HG02763 (cell line): ENCODE results near the gene OR52I2.
A peak's percentile ranks its signal among the peaks of the same experiment; 100 is the strongest.

Experiments used
- ATAC-seq: cut with Tn5 transposase; IDR thresholded peaks from one replicate; pipeline ENCODE4 v1.9.1; 2021; ENCODE audit warnings: mild to moderate bottlenecking, moderate library complexity; ENCODE audit not compliant: unreplicated experiment

Gene OR52I2

GRCh38 chr11:4607781-4608666, 26.5 kb downstream of the OR52I2 start, which contains the start of gene TRIM68:
TSS of gene TRIM68 (minus strand) at chr11:4608231. CDS start at chr11:4605504, 2,727 bp downstream.
- peak; percentile 100 for ATAC-seq

DNA sequence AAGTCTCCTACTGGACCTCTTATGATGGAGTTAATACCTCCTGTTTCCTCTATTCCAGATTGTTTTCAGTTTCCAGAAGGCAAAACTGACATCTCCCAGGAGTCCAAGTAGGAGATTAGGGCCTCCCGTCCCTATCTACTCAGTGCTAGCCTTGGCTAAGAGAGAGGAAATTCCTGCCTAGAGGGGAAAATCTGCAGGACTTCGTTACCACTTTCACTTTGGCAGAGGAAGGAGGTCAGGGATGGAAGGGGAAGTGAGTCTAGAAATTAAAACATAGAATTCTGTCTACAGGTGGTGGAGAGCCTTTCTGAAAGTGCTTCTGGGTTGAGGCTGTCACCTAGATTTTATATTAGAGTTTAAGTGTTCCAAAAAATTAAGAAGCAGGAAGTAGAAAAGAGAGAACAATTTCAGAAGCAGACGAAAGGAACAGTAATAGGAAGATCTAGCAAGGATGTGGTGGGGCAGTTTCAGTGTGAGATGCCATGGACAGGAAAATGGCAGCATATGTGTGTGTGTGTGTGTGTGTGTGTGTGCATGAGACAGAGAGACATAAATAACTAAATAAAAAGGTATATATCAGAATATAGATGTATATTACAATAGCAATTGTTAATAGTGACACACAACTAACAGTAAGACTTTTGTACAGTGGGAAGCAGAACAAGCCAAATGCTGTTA, 28.9 kb downstream of the OR52I2 start:
- ATAC-seq: no peak

DNA sequence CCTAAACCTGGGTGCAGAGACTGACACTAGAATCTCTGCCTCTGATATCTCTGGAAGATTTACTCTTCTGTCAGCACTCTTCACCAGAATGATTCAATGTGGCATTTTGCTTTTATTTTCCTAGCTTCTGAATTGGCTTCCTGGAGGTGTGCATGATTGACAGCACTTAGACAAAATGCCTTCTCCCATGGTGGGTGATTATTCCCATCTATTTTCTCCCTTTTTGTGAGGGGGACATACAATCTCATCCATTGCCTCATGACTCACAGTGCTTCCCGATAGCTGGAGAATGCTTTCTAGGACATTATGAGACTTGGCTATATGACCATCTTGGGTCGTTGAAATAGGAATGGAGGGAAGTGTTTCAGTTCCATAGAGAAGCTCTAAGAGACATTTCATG, 30.4 kb downstream of the OR52I2 start:
- ATAC-seq: no peak

GRCh38 chr11:4615856-4616444, 34.4 kb downstream of the OR52I2 start:
- no peak for ATAC-seq

- ATAC-seq: no peak
These were observed 38.0 kb downstream of the OR52I2 start for GRCh38 chr11:4619514-4619913.

GRCh38 chr11:4626207-4627099, 44.9 kb downstream of the OR52I2 start:
- ATAC-seq: no peak

DNA sequence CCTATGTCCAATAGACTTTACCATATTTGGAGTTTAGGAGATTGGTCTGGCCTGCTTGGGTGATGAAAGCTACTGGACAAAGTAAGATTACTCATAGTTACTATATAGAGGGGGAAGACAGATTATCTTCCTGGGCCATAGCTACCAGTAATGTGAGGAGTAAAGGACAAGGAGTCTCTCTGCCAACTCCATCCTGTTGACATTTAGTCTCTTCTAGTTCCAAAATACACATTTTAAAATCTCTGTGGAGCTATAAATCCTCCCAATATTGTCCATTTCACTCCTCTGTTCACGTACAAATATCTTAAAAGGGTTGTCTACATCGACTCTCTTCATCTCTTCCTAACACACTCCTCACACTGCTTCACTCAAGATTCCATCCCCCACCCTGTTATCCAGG, 54.6 kb downstream of the OR52I2 start:
- ATAC-seq: no peak

DNA sequence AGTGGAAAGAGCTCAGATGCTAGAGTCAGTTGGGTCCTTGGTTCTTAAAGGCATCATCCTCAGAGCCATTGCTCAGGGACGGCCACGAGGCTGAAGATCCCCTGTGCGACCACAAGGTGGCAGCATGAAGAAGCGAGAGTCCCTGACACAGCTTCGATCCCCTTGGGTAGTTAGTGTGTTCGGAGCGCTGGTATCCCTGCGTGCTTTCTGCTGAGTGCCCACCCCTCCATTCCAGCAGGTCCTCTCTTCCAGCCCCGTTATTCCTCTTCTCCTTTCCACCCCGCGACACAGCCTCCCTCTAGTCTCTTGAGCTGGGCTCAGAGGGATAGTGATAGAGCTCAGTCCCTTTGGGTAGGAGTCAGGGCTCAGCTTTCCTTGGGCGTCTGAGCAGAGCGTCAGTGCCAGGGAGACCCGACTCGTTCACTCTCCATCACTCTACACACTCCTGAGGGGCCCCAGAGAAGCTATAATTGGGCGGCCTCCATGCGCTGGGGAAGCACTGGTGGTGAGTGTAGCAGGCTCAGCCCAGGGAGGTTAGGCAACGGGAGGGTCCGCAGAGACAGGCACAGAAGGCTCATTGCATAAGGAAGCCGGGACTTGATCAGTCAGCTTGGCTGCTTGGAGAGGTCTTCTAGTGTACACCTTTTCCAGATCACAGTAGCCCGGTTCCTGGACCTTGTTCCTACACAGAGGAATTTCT, 55.6 kb downstream of the OR52I2 start, which contains the start of gene OR51D1:
OR51D1 (plus strand) TSS at position 516 of the 700 bp plus-strand sequence. CDS start 2,314 bp downstream, outside the sequence.
- ATAC-seq: peak; percentile 88

DNA sequence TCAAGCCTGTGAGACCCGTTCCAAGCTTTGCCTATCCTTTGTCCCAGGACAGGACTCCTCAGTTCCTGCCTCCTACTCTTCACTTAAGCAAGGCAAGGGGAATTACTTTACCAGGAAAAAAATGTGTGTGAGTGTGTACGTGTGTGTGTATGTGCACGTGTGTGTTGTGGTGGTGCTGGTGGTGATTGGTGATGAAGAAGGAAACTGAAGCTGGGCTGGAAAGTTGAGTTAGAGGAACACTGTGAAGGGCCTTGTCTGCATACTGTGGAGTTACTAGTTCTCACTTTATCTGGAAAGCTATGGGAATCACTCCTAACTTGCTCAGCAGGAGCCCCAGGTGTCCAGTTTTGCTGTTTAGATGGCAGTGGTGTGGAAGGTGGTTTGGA, 56.1 kb downstream of the OR52I2 start:
- ATAC-seq: no peak

GRCh38 chr11:4639931-4640330, 58.4 kb downstream of the OR52I2 start:
- no peak for ATAC-seq

DNA sequence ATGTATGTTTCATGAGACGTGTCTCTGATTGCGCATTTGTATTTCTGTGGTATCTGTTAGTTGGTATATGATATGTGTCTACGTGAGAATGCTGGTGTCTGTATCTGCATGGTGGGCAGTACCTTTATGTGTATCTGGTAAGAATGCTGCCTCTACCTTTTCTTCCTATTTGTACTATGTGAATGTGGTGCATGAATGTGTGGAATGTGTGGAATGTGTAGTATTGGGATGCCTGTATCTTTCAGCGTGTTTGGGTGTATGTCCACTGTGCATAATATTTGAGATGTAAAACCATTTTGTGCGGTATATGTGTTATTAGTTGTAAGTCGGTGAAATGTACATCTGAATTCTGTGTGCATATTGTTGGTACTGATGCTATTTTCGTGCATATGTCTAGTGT, 60.0 kb downstream of the OR52I2 start:
- ATAC-seq: no peak

GRCh38 chr11:4642043-4642442, 60.5 kb downstream of the OR52I2 start:
- ATAC-seq: no peak
